ENCODE data around the gene POFUT2. TPM values are rescaled to one million over a fixed set of nuclear protein-coding genes. Genes with fewer than 3 reads are reported as not detected.

The POFUT2 gene
- total RNA-seq, 1 donor from 2014 or later, result 17.7 TPM

DNA sequence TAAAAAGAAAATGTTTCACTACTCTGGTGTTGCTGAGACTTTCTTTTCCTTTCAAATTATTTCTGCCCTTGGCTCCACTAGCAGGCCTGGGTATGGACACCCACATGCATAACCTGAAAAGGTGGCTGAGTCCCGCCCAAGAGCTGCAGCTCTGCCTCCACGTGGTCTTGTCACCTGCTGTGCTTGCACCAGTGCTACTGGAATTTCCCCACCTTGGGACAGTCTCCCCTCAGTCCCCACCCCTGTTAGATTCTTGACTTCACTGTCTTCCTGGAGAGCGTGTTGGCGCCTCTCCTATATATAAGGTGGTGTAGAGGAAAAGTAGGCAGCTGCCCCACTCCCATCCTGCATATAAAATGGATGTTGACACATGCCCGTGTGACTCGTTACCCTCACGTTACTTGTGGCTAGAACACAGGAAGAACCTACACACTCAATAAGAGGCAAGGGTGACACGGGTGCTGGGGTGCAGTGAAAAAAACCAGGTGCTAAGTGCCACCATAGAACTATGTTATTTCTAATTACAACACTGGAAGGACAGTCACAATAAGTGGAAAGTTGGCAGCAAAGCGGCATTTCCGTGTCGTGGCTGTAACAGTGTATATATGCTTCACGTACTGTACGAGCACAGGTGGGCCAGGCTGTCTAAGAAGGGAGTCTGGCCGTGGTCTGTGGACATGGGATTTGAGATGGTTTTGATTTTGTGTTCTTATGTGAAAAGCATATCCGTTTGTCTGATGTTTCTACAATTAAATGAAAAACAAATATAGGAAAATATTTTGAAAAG, 61.0 kb downstream of the POFUT2 start:
- intact Hi-C loops (cut with micrococcal nuclease), result loop anchor here (10.0 kb wide), 1 partner anchor 82 kb away; no protein-coding TSS in a partner anchor

GRCh38 chr21:45225741-45226327, 61.9 kb downstream of the POFUT2 start:
- intact Hi-C loops (cut with micrococcal nuclease), result loop anchor here (10.0 kb wide), 1 partner anchor 81 kb away; no protein-coding TSS in a partner anchor

DNA sequence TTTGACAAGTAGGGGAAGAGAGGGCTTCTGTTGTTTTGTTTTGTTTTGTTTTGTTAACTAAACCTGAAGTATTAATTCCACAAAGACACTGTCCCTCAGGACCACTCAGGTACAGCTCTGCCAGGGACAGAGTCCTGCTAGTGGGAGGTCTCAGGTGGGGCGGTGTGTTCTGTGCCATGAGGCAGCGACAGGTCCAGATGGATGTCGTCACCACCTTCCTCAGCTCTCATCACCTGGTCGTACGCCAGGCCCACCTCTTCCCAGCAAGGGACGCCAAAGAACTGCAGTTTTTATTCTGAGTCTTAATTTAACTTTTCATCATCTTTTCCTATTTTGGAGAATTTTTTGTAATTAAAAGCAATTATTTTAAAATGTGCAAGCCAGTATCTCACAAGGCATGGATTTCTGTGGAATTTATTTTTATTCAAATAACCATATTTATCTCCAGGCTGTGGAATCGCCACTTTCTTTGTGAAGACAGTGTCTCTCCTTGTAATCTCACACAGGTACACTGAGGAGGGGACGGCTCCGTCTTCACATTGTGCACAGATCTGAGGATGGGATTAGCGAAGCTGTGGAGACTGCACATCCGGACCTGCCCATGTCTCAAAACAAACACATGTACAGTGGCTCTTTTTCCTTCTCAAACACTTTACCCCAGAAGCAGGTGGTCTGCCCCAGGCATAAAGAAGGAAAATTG, 62.5 kb downstream of the POFUT2 start:
- intact Hi-C loops (cut with micrococcal nuclease), result loop anchor here (10.0 kb wide), 1 partner anchor 80 kb away; no protein-coding TSS in a partner anchor

- intact Hi-C loops (cut with micrococcal nuclease), result loop anchor here (10.0 kb wide), 1 partner anchor 80 kb away; no protein-coding TSS in a partner anchor
These were observed 63.3 kb downstream of the POFUT2 start for GRCh38 chr21:45224189-45224938.

GRCh38 chr21:45223236-45224185, 64.2 kb downstream of the POFUT2 start:
- intact Hi-C loops (cut with micrococcal nuclease), result loop anchor here (10.0 kb wide), 1 partner anchor 79 kb away; no protein-coding TSS in a partner anchor

DNA sequence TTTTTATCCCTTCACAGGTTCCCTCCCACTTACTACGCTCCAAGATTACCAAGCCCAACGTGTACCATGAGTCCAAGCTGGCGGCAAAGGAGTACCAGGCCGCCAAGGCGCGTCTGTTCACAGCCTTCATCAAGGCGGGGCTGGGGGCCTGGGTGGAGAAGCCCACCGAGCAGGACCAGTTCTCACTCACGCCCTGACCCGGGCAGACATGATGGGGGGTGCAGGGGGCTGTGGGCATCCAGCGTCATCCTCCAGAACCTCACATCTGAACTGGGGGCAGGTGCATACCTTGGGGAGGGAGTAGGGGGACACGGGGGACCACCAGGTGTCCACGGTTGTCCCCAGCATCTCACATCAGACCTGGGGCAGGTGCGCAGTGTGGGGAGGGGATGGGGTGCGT, 65.7 kb downstream of the POFUT2 start:
- intact Hi-C loops (cut with micrococcal nuclease), result loop anchor here (10.0 kb wide), 1 partner anchor 77 kb away; no protein-coding TSS in a partner anchor

DNA sequence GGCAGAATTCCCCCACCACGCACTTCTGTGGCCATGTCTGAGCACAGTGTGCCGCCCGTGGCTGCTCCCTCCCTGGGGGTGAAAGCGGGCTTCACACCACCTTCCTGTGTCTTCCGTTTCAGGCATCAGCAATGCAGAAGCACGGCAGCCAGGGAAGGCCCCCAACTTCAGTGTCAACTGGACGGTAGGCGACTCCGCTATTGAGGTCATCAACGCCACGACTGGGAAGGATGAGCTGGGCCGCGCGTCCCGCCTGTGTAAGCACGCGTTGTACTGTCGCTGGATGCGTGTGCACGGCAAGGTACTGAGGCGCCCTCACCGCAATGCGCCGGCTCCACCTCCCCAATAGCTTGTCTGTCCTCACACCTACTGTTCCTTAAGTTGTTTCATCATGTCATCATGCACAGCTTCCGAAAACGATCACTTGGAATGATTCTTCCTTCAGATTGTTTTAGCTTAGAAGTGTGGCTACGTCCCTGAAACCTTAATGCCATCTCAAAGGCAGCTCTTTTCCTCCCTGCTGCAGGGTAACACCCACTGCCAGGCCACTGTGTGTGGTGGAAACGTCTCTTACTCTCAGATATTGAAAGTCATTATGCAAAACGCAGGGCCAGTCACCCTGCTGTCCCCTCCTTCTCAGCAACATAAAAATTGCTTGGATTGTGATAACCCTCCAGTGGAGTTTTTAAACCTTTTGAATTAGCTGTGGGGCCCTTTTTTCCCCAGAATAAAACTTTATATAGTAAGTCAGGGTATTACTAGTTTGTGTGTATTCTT, 66.8 kb downstream of the POFUT2 start:
- intact Hi-C loops (cut with micrococcal nuclease), result loop anchor here (10.0 kb wide), 1 partner anchor 76 kb away; no protein-coding TSS in a partner anchor

- intact Hi-C loops (cut with micrococcal nuclease), result loop anchor here (10.0 kb wide), 1 partner anchor 75 kb away; no protein-coding TSS in a partner anchor
These were observed 67.6 kb downstream of the POFUT2 start for GRCh38 chr21:45220071-45220481.

GRCh38 chr21:45219517-45219916, 68.2 kb downstream of the POFUT2 start:
- intact Hi-C loops (cut with micrococcal nuclease), result no loop called here

- intact Hi-C loops (cut with micrococcal nuclease), result no loop called here
These were observed 70.7 kb downstream of the POFUT2 start for GRCh38 chr21:45217010-45217409.

GRCh38 chr21:45215213-45215612, 72.5 kb downstream of the POFUT2 start:
- intact Hi-C loops (cut with micrococcal nuclease), result no loop called here

Other genes starting within 250 kb of the POFUT2 start
- 49.0 and 51.5 TPM in 2 replicates for gene ADARB1, start 213.3 kb downstream of the POFUT2 start, total RNA-seq
- 5.4 and 6.4 TPM in 2 replicates for gene COL18A1, start 117.3 kb upstream of the POFUT2 start, total RNA-seq